Osteocyte (in vitro differentiated cells): ENCODE results near the gene RNF215. TPM values are rescaled to one million over a fixed set of nuclear protein-coding genes. Genes with fewer than 3 reads are reported as not detected.
"Not testable (repeated sequence)": the region's sequence is repeated elsewhere in the genome, so short reads cannot be mapped to it uniquely, and the experiment has no call there.

ENCODE experiments used
- DNase-seq: peaks from one replicate; pipeline ENCODE4 v3.0.0; 2021; ENCODE audit warnings: mixed read lengths; ENCODE audit not compliant: unreplicated experiment; ENCODE audit errors: extremely low spot score
- H3K27ac Mint-ChIP-seq: one replicate; pipeline ENCODE4 v1.8.0; 2021; ENCODE audit warnings: mild to moderate bottlenecking, mixed read lengths; ENCODE audit not compliant: unreplicated experiment
- H3K27me3 Mint-ChIP-seq: one replicate; pipeline ENCODE4 v1.8.0; 2021; ENCODE audit warnings: mixed read lengths; ENCODE audit not compliant: unreplicated experiment
- H3K36me3 Mint-ChIP-seq: one replicate; pipeline ENCODE4 v1.8.0; 2021; ENCODE audit warnings: mixed read lengths; ENCODE audit not compliant: unreplicated experiment
- H3K4me1 Mint-ChIP-seq: one replicate; pipeline ENCODE4 v1.8.0; 2021; ENCODE audit warnings: mixed read lengths; ENCODE audit not compliant: unreplicated experiment
- H3K4me3 Mint-ChIP-seq: one replicate; pipeline ENCODE4 v1.8.0; 2021; ENCODE audit warnings: mild to moderate bottlenecking, moderate library complexity, mixed read lengths; ENCODE audit not compliant: unreplicated experiment
- H3K9me3 Mint-ChIP-seq: one replicate; pipeline ENCODE4 v1.8.0; 2021; ENCODE audit warnings: mixed read lengths; ENCODE audit not compliant: unreplicated experiment
- total RNA-seq: library from RNA; stranded (reverse); gene quantifications from 2 replicates; pipeline ENCODE4 v1.2.1, GENCODE V29; 2021
- TF ChIP-seq, protein P1 (sequence below): fragments of 200-600 bp; sonication (generic); IDR thresholded peaks from 2 replicates; pipeline ENCODE4 v1.5.0; 2021; ENCODE audit warnings: antibody characterized with exemption, mild to moderate bottlenecking, moderate library complexity

RNF215 gene
- total RNA-seq, 1 donor from 2014 or later = 36.6 TPM

DNA sequence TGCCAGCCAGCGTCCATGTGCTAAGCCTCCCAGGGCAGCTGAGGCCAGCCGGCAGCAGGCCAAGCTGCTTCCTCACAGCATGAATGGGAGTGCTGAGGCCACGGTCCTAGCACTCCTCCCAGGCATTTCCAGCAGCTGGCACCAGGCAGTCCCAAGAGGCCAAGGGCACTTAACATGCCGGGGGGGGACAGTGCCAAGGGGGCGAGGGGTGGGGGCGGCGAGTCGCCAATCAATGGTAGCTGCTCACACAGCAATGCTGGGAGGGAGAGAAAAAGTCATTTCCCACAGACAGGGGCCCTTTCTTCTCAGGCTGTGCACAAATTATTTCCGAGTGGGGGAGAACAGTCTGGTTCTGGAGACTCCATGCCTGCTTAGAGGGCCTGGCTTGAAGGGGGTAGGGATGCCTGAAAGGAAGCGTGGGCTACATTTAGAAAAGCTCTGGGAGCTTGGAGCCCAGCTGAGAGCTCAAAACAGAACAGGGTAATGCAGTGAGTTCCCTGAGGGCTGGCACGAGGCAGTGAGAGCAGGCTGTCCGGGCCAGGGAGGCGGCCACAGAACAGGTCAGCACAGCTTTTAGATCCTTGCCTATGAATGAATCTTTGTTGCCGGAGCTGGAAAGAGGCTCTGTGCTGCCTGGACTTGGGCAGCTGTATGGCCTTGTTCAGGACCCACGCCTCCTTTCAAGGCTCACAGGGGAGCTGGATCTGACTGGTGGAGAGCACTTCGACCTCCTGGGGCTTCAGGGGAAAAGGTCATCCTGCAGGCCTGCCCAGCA is 46.1 kb downstream of the RNF215 start:
- H3K36me3 Mint-ChIP-seq = peaks cover 61% of the 10 kb centered on the region
- no peaks in the 10 kb centered on the region for H3K9me3 Mint-ChIP-seq
- H3K4me1 Mint-ChIP-seq = peaks cover 2% of the 10 kb centered on the region
- TF ChIP-seq, protein P1, sequence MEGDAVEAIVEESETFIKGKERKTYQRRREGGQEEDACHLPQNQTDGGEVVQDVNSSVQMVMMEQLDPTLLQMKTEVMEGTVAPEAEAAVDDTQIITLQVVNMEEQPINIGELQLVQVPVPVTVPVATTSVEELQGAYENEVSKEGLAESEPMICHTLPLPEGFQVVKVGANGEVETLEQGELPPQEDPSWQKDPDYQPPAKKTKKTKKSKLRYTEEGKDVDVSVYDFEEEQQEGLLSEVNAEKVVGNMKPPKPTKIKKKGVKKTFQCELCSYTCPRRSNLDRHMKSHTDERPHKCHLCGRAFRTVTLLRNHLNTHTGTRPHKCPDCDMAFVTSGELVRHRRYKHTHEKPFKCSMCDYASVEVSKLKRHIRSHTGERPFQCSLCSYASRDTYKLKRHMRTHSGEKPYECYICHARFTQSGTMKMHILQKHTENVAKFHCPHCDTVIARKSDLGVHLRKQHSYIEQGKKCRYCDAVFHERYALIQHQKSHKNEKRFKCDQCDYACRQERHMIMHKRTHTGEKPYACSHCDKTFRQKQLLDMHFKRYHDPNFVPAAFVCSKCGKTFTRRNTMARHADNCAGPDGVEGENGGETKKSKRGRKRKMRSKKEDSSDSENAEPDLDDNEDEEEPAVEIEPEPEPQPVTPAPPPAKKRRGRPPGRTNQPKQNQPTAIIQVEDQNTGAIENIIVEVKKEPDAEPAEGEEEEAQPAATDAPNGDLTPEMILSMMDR = no peak
- DNase-seq = no peak
- no peak overlapping the region for H3K27ac Mint-ChIP-seq
- H3K27me3 Mint-ChIP-seq = no peaks in the 10 kb centered on the region
- H3K4me3 Mint-ChIP-seq = no peak overlapping the region

DNA sequence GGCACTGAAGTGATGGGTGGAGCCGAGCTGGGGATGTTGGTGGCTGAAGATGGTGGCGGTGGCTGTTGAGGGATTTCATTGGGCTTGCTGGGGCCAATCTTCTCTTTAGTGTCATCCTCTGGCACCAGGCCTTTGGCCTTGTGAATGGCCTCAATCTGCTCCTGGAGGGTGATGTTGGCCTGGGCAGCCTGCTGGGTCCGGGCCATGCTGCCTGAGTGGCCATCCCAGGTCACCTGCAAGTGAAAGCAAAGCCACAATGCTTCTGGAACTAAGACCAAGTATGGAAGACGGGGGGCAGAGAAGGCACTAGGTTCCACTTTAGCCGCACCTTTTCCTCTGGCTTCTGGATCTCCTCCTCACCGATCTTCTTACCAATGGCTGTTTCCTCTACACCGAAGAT is 48.4 kb downstream of the RNF215 start:
- no peak overlapping the region for H3K27ac Mint-ChIP-seq
- TF ChIP-seq, protein P1 = no peak
- H3K36me3 Mint-ChIP-seq = peaks cover 68% of the 10 kb centered on the region
- peaks cover 2% of the 10 kb centered on the region for H3K4me1 Mint-ChIP-seq
- H3K4me3 Mint-ChIP-seq = no peak overlapping the region
- no peaks in the 10 kb centered on the region for H3K9me3 Mint-ChIP-seq
- no peak for DNase-seq
- no peaks in the 10 kb centered on the region for H3K27me3 Mint-ChIP-seq

DNA sequence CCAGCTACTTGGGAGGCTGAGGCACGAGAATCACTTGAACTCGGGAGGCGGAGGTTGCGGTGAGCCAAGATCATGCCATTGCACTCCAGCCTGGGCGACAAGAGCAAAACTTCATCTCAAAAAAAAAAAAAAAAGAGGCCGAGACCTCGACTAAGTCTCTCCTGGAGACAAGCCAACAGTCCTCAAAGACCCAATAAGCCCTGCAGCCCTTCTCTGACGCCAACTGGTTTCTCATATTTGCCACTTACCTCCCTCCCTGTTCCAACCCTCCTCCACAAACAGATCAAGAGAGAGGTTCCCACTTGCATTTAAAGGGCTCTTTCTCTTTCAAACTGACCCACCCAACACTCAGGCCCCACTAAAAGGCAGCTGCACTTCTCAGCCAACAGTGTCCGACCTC is 48.9 kb downstream of the RNF215 start:
- H3K9me3 Mint-ChIP-seq, DNase-seq, H3K27ac Mint-ChIP-seq, H3K27me3 Mint-ChIP-seq, H3K4me1 Mint-ChIP-seq, H3K4me3 Mint-ChIP-seq: not testable (repeated sequence)
- peaks cover 67% of the 10 kb centered on the region for H3K36me3 Mint-ChIP-seq

DNA sequence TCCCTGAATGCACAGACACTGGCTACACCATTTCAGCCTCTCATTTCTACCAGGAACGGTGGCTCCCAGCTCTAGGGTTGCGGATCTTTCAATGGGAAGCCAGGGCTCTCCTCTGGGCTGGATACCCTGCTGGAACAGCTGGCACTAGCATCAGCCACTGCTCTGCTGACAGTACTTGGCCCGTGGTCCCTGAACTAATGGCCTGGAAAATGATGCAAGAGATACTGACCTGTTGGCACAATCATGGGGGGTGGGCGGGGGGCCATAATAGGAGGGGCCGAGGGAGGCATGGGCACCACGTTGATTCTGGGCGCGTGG is 49.8 kb downstream of the RNF215 start:
- Mint-ChIP-seq H3K4me1 (peaks cover 2% of the 10 kb centered on the region), H3K27me3 (no peaks in the 10 kb centered on the region), H3K9me3 (no peaks in the 10 kb centered on the region), H3K36me3 (peaks cover 62% of the 10 kb centered on the region), H3K27ac (no peak overlapping the region), H3K4me3 (no peak overlapping the region)
- TF ChIP-seq, protein P1 = no peak
- no peak for DNase-seq

DNA sequence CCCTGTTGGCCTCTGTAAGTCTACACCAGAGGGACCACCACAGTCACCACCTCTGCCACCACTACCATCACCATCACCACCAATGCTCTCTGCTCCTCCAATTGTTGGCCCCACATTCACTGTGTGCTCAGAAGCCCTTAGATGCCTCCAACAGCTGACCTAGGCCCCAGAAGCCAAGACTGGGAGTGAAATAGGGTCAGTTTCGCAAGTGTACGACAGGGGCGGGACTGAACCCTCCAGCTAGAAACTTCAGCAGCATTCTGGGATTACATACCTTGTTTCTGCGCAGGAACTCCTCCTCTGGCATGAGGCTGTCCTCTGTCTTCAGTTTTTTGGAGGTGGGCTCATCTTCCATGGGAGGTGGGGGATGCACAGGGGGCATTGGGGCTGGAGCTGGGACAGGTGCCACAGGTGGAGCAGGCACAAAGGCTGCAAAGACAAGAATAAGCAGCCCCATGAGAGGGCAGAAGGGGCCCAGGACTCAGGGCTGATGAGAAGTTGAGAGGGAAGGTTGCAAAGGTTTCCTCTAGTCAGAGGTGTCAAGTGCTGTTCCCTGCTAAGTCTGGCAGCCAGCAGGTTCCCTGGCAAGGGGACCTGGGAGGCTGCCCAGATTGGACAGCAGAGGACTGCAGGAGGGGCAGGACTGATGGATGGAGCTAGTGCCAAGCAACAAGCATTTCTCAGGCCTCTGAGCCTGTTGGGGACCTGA is 50.3 kb downstream of the RNF215 start:
- no peak for DNase-seq
- Mint-ChIP-seq H3K4me1 (peaks cover 2% of the 10 kb centered on the region), H3K9me3 (no peaks in the 10 kb centered on the region), H3K4me3 (no peak overlapping the region), H3K27me3 (no peaks in the 10 kb centered on the region), H3K36me3 (peaks cover 57% of the 10 kb centered on the region), H3K27ac (no peak overlapping the region)
- TF ChIP-seq, protein P1 = no peak
